ENCODE results near the gene MS4A10. TPM values are rescaled to one million over a fixed set of nuclear protein-coding genes. Genes with fewer than 3 reads are reported as not detected.

Gene MS4A10
- total and polyA plus RNA-seq, 9 of the 15 experiments (the other 6 are each of a cell fraction or from before 2014, with no cell fraction given): not detected

- TF ChIP-seq FOXK2 (conservative IDR thresholded peaks at IDR 0.05 in 1 of 2, IDR thresholded peaks at IDR 0.05 in 1 of 2; ENCODE audit: low read depth in 2 of 2) (0 out of 4 replicates have a peak, but pooled peaks of 1 of the 2 experiments have one; percentile 30), FIP1L1 (IDR thresholded peaks at IDR 0.05; ENCODE audit: low read depth, low read length, poor library complexity, severe bottlenecking) (no peak), FOSL1 (tag; conservative IDR thresholded peaks at IDR 0.05) (no peak), ZNF766 (CRISPR knock-in tag; conservative IDR thresholded peaks at IDR 0.05) (peak; percentile 75; the same call in 1 of the 2 replicates), TFAM (CRISPR knock-in tag; conservative IDR thresholded peaks at IDR 0.05) (no peak), FOXK1 (CRISPR knock-in tag; IDR thresholded peaks at IDR 0.05; ENCODE audit: borderline replicate concordance) (no peak), ZNF316 (IDR thresholded peaks at IDR 0.05) (peak; percentile 50; the same call in 1 of the 2 replicates), NFE2 (IDR thresholded peaks at IDR 0.05; ENCODE audit: low read depth) (peak; percentile 60), E2F1 (CRISPR knock-in tag; IDR thresholded peaks at IDR 0.05) (no peak), CBFA2T2 (conservative IDR thresholded peaks at IDR 0.05) (peak; percentile 47; the same call in 1 of the 2 replicates), GTF2F1 (IDR thresholded peaks at IDR 0.05; ENCODE audit: low read depth, low read length) (no peak), CXXC5 (CRISPR knock-in tag; IDR thresholded peaks at IDR 0.05) (peak; percentile 33; the same call in 1 of the 2 replicates), BRD4 (IDR thresholded peaks at IDR 0.05) (no peak), KHSRP (IDR thresholded peaks at IDR 0.05) (no peak), RBM14 (IDR thresholded peaks at IDR 0.05; ENCODE audit: borderline replicate concordance, insufficient read depth, low read depth, low read length) (no peak), RAD51 (IDR thresholded peaks at IDR 0.05; ENCODE audit: borderline replicate concordance, low read depth) (peak; percentile 93), CREBBP (IDR thresholded peaks at IDR 0.05; ENCODE audit: low read depth, low read length) (no peak), MAFG (tag; conservative IDR thresholded peaks at IDR 0.05) (peak; percentile 77), NR2C1 (IDR thresholded peaks at IDR 0.05) (no peak), NR2C1 (tag; IDR thresholded peaks at IDR 0.05) (no peak), FOXO4 (CRISPR knock-in tag; IDR thresholded peaks at IDR 0.05) (no peak), MAFK (IDR thresholded peaks at IDR 0.05; ENCODE audit: low read length) (peak; percentile 37; the same call in 1 of the 2 replicates), RBFOX2 (IDR thresholded peaks at IDR 0.05; ENCODE audit: low read depth, low read length) (no peak), TFE3 (CRISPR knock-in tag; IDR thresholded peaks at IDR 0.05) (peak; percentile 93), FOXJ2 (tag; IDR thresholded peaks at IDR 0.05) (no peak), ZNF445 (CRISPR knock-in tag; IDR thresholded peaks at IDR 0.05; ENCODE audit: low read depth) (no peak)
Observed at GRCh38 chr11:60753309-60753708, 31.8 kb upstream of the MS4A10 start (continued).
